Activated naive CD4-positive, alpha-beta T cell (primary cell): ENCODE results near the gene ARHGAP22.

ENCODE experiments used
- DNase-seq, 4 experiments: peaks; one replicate each; lab custom pipeline; 2025; lab: John Stamatoyannopoulos, UW

The ARHGAP22 gene

DNA sequence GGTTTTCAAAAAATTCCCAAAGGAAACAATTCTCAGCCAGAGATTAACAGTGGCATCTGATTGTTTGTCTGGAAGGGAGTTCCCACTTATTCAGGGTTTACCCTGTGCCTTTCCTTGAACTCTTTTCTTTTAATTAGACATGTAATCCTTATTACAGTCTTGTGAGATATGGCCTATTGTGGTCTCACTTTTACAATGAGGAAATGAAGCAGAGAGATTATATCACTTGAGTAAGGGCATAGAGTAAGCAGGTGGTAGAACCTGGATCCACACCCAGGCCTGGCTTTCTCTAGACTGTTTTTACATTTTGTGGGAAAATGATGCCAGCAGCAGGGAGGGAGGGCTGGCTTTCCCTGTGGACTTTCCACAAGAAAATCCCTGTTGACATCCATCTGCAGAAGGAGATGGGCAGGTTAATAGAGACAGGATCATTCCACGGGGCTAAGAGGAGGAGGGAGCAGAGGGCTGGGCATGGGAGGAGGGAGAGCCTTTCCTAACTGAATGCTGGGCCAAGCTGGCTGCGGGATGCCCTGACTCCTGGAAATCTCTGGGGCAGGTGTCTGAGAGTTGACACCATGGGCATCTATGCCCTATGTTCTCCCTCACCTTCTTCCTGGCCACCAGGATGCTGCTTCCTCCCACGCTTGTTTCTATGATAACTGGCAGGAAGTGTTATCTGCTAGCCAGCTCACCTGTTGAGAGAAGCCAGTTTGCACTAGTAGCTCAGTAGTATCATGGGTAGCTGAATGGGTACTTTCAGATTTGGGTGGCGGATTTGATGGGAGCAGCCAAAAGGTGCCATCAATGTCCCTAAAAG, 28.7 kb upstream of the ARHGAP22 start:
- no peak for DNase-seq

GRCh38 chr10:48632166-48632565, 27.3 kb upstream of the ARHGAP22 start:
- DNase-seq: no peak

- no peak for DNase-seq
These were observed 23.2 kb upstream of the ARHGAP22 start for GRCh38 chr10:48627984-48628609.

DNA sequence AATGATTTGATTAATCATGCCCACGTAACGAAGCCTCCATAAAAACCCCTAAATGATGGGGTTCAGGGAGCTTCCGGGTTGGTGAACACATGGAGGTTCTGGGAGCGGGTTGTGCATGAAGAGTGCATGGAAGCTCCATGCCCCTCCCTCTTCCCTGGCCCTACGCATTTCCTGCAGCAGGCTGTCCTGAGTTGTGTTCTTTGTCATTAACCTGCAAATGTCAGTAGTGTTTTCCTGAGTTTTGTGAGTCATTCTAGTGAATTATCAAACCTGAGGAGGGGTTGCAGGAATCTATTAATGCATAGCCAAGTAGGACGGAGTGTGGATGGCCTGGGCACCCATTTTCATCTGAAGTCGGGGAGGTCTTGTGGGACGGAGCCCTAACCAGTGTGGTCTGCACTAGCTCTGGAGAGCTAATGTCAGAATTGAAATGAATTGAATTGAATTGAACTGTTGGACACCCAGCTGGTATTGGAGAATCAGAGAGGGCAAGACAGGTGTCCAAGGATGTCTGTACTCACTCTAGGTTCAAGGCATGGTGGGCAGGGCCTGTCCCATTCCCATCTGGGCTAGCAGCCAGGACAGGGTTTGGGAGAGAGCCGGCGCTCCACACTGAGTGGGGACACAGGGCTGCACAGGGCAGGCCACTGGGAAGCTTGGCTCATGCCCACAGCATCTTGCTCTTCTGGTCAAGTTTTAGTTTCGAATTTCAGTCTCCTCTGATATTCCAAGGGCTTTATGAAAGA, 22.3 kb upstream of the ARHGAP22 start:
- no peak for DNase-seq

GRCh38 chr10:48626447-48626846, 21.6 kb upstream of the ARHGAP22 start:
- DNase-seq: no peak

GRCh38 chr10:48625826-48626134, 20.9 kb upstream of the ARHGAP22 start:
- DNase-seq: no peak

DNA sequence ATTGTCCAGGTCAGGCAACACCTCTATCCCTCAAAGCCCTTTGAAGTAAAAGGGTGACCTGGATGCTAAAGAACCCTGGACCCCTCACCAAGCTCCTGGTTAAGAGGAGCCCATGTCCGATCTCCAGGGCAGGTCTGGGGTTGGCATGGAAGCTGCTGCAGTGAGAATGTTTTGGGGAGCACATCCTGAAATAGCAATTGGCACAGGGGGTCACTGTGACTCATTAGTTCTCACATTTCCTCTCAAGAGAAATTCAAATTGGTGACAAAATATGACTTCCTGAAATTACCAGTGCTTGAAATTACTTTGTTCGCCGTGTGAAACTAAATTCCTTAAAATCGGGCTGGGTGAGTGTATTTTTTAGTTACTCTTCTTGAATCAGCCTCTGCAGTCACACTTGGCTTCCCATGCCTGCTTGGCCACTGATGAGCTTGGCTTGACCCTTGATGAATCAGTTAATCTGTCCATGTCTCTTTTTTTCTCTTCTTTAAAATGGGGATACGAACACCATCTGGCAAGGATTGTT, 18.8 kb upstream of the ARHGAP22 start:
- no peak for DNase-seq

- no peak for DNase-seq
These were observed 18.1 kb upstream of the ARHGAP22 start for GRCh38 chr10:48623009-48623408.

GRCh38 chr10:48620719-48621118, 15.8 kb upstream of the ARHGAP22 start:
- DNase-seq: no peak

- DNase-seq: no peak
These were observed 11.6 kb upstream of the ARHGAP22 start for GRCh38 chr10:48616436-48616835.

GRCh38 chr10:48614481-48615390, 9.9 kb upstream of the ARHGAP22 start:
- DNase-seq: no peak

DNA sequence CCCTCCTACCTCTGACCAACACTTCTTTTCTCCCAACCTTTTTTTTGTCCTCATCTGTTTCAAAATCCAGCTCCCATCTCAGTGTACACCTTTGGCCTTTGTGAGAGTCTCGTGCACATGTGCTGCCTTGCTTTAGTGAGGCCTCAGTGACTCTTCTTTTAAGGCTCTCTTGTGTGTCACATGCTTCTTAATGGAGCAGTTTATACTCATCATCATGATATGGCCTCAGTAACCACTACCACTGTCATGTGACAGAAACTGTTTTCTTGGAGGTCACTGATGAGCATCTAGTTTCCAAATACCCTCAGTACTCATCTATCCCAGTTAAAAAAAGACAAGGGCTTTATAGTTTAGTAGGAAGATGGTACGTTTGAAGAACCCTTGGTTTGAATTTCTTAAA, 8.1 kb upstream of the ARHGAP22 start:
- no peak for DNase-seq

GRCh38 chr10:48612236-48612943, 7.5 kb upstream of the ARHGAP22 start:
- DNase-seq: no peak

GRCh38 chr10:48611133-48611532, 6.3 kb upstream of the ARHGAP22 start:
- DNase-seq: no peak

- DNase-seq: no peak
These were observed 5.8 kb upstream of the ARHGAP22 start for GRCh38 chr10:48610585-48611093.

- DNase-seq: no peak
These were observed 5.2 kb upstream of the ARHGAP22 start for GRCh38 chr10:48609899-48610584.

GRCh38 chr10:48609441-48609840, 4.6 kb upstream of the ARHGAP22 start:
- no peak for DNase-seq

GRCh38 chr10:48608976-48609375, 4.1 kb upstream of the ARHGAP22 start:
- DNase-seq: no peak

DNA sequence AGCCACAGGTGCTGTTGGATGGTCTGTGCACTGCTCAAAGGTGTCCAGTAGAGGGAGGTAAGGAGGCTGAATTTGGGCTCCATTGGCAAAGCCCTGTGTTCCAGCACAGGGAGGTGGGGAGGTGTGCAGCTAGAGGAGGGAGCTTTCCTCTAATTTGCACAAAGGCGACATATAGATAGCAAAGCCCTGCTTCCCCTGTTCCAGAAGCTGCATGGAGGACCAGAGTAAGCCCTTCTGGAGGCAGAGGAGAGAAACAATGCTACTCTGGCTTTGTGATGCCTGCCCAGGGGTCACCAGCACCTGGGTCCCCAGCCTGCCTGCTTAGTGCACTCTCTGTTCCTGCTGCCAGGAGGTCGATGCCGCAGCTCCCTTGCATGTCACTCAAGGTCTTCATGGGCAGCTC, 3.4 kb upstream of the ARHGAP22 start:
- no peak for DNase-seq
